PFSK-1 (cell line): Measurements from ENCODE around the gene PDZD8.

Experiments
- FOXP2 ChIP-seq: optimal IDR thresholded peaks from 2 replicates; pipeline ENCODE3; 2011; ENCODE audit warnings: borderline replicate concordance, control low read depth, inconsistent platforms; ENCODE audit not compliant: insufficient read depth; ENCODE audit errors: extremely low read length, extremely low read depth
- REST ChIP-seq, 2 experiments: IDR thresholded peaks; 2 replicates each; pipeline versions ENCODE4 v1.6.1 to v1.8.0; 2011 to 2012; ENCODE audit warnings: low read depth in 2 of 2, low read length in 2 of 2, control low read depth in 1 of 2, inconsistent platforms in 1 of 2, mild to moderate bottlenecking in 1 of 2, moderate library complexity in 1 of 2; ENCODE audit not compliant: insufficient read depth in 1 of 2
- SIN3A ChIP-seq: IDR thresholded peaks from 2 replicates; pipeline ENCODE4 v1.6.1; 2012; ENCODE audit warnings: mild to moderate bottlenecking, low read length, moderate library complexity, borderline replicate concordance; ENCODE audit not compliant: insufficient read depth

- TF ChIP-seq SIN3A, result no peak
- no peak for TF ChIP-seq REST (IDR thresholded peaks at IDR 0.05; ENCODE audit: insufficient read depth in 1 of 2, low read depth in 2 of 2, low read length in 2 of 2)
- no peak for TF ChIP-seq FOXP2
Observed at GRCh38 chr10:117306674-117307073, 68.6 kb downstream of the PDZD8 start.
